ENCODE data around the gene KRTAP12-1. TPM values are rescaled to one million over a fixed set of nuclear protein-coding genes. Genes with fewer than 3 reads are reported as not detected.
"Not testable (repeated sequence)": the region's sequence is repeated elsewhere in the genome, so short reads cannot be mapped to it uniquely, and the experiment has no call there.

The KRTAP12-1 gene
- total RNA-seq, 3 donors from 2014 or later, result not detected

DNA sequence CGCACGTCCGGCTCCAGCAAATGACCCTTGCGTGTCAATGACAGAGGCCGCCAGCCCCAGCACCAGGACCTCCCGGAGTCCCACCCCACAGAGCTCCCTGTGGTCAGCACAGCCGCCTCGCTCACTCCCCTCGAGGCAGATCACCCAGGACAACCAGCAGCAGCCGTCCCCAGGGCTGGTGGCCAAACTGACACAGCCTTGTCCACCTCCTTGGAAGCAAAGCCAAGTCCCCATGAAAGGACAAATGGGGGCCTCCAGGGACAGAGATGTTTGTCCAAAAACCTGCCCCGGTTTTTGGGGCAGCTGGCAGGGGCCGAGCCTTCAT is 42.7 kb downstream of the KRTAP12-1 start:
- DNase-seq (no peak), ATAC-seq (no peak)
- peaks cover 2% of the 10 kb centered on the region for H3K36me3 Mint-ChIP-seq (ENCODE audit: insufficient read depth)
- H3K4me3 Mint-ChIP-seq, result no peak overlapping the region
- peaks cover 18% of the 10 kb centered on the region for H3K9me3 Mint-ChIP-seq
- H3K4me1 Mint-ChIP-seq (ENCODE audit: low read depth), result no peaks in the 10 kb centered on the region
- H3K27me3 Mint-ChIP-seq (ENCODE audit: low read depth), result peaks cover 10% of the 10 kb centered on the region

GRCh38 chr21:44638506-44639330 is 43.2 kb downstream of the KRTAP12-1 start:
- ATAC-seq; H3K4me1 Mint-ChIP-seq (ENCODE audit: low read depth); H3K4me3 Mint-ChIP-seq; DNase-seq; H3K36me3 Mint-ChIP-seq (ENCODE audit: insufficient read depth); H3K27me3 Mint-ChIP-seq (ENCODE audit: low read depth): not testable (repeated sequence)
- peaks cover 15% of the 10 kb centered on the region for H3K9me3 Mint-ChIP-seq

DNA sequence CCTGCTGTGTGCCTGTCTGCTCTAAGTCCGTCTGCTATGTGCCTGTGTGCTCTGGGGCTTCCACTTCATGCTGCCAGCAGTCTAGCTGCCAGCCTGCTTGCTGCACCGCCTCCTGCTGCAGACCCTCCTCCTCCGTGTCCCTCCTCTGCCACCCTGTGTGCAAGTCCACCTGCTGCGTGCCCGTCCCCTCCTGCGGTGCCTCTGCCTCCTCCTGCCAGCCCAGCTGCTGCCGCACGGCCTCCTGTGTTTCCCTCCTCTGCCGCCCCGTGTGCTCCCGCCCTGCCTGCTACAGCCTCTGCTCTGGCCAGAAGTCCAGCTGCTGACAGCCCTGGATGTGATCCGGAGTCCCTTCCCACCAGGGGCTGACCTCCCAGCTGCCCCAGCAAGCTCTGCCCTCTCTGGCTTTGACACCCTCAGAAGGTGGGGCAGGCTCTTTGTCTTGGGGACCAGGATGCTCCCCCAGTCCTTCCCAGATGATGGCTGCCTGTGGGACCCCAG is 44.1 kb downstream of the KRTAP12-1 start:
- peaks cover 17% of the 10 kb centered on the region for H3K9me3 Mint-ChIP-seq
- not testable (repeated sequence) for H3K4me1 Mint-ChIP-seq (ENCODE audit: low read depth); H3K36me3 Mint-ChIP-seq (ENCODE audit: insufficient read depth); DNase-seq; H3K27me3 Mint-ChIP-seq (ENCODE audit: low read depth); ATAC-seq; H3K4me3 Mint-ChIP-seq

GRCh38 chr21:44637018-44637850 is 44.7 kb downstream of the KRTAP12-1 start, which contains the start of gene KRTAP10-10:
Gene KRTAP10-10 (plus strand): TSS chr21:44637356. CDS start chr21:44637418, 62 bp downstream.
- DNase-seq (no peak), ATAC-seq (no peak)
- Mint-ChIP-seq H3K36me3 (ENCODE audit: insufficient read depth) (no peaks in the 10 kb centered on the region), H3K4me3 (no peak within 1 kb of the TSS), H3K4me1 (ENCODE audit: low read depth) (no peaks in the 10 kb centered on the region), H3K9me3 (peaks cover 20% of the 10 kb centered on the region), H3K27me3 (ENCODE audit: low read depth) (peaks cover 10% of the 10 kb centered on the region)

- H3K27me3 Mint-ChIP-seq (ENCODE audit: low read depth), result peaks cover 10% of the 10 kb centered on the region
- H3K4me1 Mint-ChIP-seq (ENCODE audit: low read depth), result no peaks in the 10 kb centered on the region
- DNase-seq (no peak), ATAC-seq (no peak)
- no peak overlapping the region for H3K4me3 Mint-ChIP-seq
- H3K36me3 Mint-ChIP-seq (ENCODE audit: insufficient read depth), result peaks cover 2% of the 10 kb centered on the region
- peaks cover 26% of the 10 kb centered on the region for H3K9me3 Mint-ChIP-seq
Observed at GRCh38 chr21:44636209-44637017, 45.5 kb downstream of the KRTAP12-1 start.

- Mint-ChIP-seq H3K27me3 (ENCODE audit: low read depth) (no peaks in the 10 kb centered on the region), H3K4me1 (ENCODE audit: low read depth) (peaks cover 20% of the 10 kb centered on the region), H3K9me3 (peaks cover 35% of the 10 kb centered on the region), H3K36me3 (ENCODE audit: insufficient read depth) (peaks cover 2% of the 10 kb centered on the region), H3K4me3 (no peak overlapping the region)
- ATAC-seq (no peak), DNase-seq (no peak)
Observed at GRCh38 chr21:44632067-44632466, 49.9 kb downstream of the KRTAP12-1 start.

Other genes with a start within 250 kb of the KRTAP12-1 start
- gene LRRC3, start 226.7 kb downstream of the KRTAP12-1 start, total RNA-seq, result under 1 TPM; 0.24 to 0.57 (median 0.35) TPM
- not detected for gene KRTAP10-1, start 142.0 kb downstream of the KRTAP12-1 start, total RNA-seq
- not detected for gene KRTAP10-2, start 130.7 kb downstream of the KRTAP12-1 start, total RNA-seq
- not detected for gene KRTAP10-3, start 123.4 kb downstream of the KRTAP12-1 start, total RNA-seq
- gene KRTAP10-4, start 108.4 kb downstream of the KRTAP12-1 start, total RNA-seq, result not detected
- not detected for gene KRTAP10-5, start 101.6 kb downstream of the KRTAP12-1 start, total RNA-seq
- gene KRTAP10-6, start 89.7 kb downstream of the KRTAP12-1 start, total RNA-seq, result not detected
- gene KRTAP10-7, start 81.6 kb downstream of the KRTAP12-1 start, total RNA-seq, result not detected
- gene KRTAP10-8, start 70.1 kb downstream of the KRTAP12-1 start, total RNA-seq, result not detected
- not detected for gene KRTAP10-9, start 55.1 kb downstream of the KRTAP12-1 start, total RNA-seq
- not detected for gene KRTAP10-10, start 44.8 kb downstream of the KRTAP12-1 start, total RNA-seq
- not detected for gene KRTAP10-11, start 35.7 kb downstream of the KRTAP12-1 start, total RNA-seq
- gene KRTAP12-4, start 27.5 kb downstream of the KRTAP12-1 start, total RNA-seq, result not detected
- gene KRTAP12-3, start 24.2 kb downstream of the KRTAP12-1 start, total RNA-seq, result not detected
- gene KRTAP12-2, start 15.2 kb downstream of the KRTAP12-1 start, total RNA-seq, result not detected
- not detected for gene KRTAP10-12, start 15.0 kb upstream of the KRTAP12-1 start, total RNA-seq
- not detected for gene TSPEAR, start 29.4 kb upstream of the KRTAP12-1 start, total RNA-seq
- gene UBE2G2, start 119.7 kb upstream of the KRTAP12-1 start, total RNA-seq, result 100 to 1,000 TPM; 138 to 144 (median 140) TPM
- gene SUMO3, start 135.9 kb upstream of the KRTAP12-1 start, total RNA-seq, result 100 to 1,000 TPM in 1 of 3 donors, 10 to 100 TPM in 2; 87.0 to 107 (median 93.4) TPM
- gene PTTG1IP, start 191.5 kb upstream of the KRTAP12-1 start, total RNA-seq, result 10 to 100 TPM; 33.8 to 37.6 (median 34.6) TPM
- 100 to 1,000 TPM; 175 to 195 (median 180) TPM for gene ITGB2, start 238.7 kb upstream of the KRTAP12-1 start, total RNA-seq